NCI-H187 (cell line): Measurements from ENCODE around the gene CADM2.

ENCODE experiments used
- DNase-seq, 2 experiments: peaks; one replicate each; lab custom pipeline; 2025; lab: John Stamatoyannopoulos, UW

CADM2 gene

GRCh38 chr3:85572426-85572825 lies 613.6 kb downstream of the CADM2 start:
- DNase-seq, result no peak

DNA sequence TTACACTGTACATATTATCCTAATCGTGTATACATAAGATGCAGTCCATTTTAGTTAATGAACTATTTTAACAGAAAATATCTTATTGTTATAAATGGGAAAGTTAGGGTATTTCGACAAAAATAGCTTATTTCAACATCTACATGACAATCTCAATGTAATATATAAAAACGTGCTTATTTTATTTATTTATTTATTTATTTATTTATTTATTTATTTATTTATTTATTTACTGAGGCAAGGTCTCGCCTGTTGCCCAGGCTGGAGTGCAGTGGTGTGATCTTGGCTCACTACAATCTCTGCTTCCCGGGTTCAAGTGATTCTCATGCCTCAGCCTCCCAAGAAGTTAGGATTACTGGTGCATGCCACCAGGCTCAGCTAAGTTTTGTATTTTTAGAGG lies 614.2 kb downstream of the CADM2 start:
- no peak for DNase-seq

GRCh38 chr3:85574006-85574705 lies 615.4 kb downstream of the CADM2 start:
- DNase-seq, result no peak

GRCh38 chr3:85576091-85576690 lies 617.4 kb downstream of the CADM2 start:
- DNase-seq, result no peak

- DNase-seq, result no peak
Observed at GRCh38 chr3:85576697-85577200, 618.0 kb downstream of the CADM2 start.

- DNase-seq, result no peak
Observed at GRCh38 chr3:85584779-85585356, 626.1 kb downstream of the CADM2 start.

- no peak for DNase-seq
Observed at GRCh38 chr3:85586018-85586417, 627.2 kb downstream of the CADM2 start.

DNA sequence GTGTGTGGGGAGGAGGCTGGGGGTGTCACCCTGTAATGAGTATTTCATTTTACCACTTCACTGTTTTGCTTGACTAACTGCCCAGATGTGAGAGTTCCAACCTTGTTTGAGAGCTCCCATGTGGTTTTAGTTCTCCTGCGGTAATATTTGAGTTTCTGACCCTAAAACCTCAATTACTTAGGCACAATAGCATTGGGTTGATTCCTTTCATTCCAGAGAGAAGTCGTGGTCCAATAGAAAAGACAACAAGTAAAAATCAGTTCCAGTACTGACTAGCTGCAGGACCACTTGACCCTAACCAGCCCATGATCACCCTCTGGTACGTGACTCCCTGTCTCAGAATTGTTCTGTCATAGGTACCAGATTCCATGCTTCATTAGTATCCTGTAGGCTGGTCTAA lies 630.4 kb downstream of the CADM2 start:
- DNase-seq, result no peak

DNA sequence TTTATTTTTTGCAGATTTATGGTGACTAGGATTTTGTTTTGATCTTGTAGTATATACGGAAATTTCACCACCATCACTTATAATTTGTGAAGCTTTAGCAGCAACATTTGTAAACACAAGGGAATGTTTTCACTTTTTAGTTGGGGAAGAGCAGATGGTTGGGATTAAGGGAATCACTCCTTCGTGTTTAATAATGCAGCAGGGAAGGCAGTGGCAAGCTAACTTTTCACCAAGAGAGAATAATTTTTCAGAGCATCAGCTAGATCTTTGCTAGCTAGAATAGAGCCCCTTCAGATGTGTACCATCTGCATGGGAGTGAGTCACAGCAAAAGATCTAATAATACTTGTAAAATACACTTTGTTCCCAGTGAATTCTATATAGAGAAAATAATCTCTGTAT lies 632.7 kb downstream of the CADM2 start:
- no peak for DNase-seq

DNA sequence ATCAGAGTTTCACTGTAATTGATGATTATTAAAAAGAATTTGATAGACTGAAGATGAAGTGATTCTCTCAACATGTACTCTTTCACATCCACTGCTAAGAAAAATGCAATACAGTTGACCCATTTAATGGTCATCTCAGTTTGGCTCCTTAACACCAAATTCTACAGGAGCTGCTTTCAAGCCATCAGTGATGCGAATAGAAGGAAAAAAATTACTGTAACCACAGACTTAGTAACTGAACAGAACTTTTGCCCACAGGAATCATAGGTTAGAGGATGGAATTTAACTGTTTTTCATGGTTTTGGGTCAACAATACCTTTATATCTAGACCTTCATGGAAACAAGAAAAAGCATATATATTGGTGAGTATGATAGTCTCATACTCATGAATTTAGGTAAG lies 633.5 kb downstream of the CADM2 start:
- no peak for DNase-seq

- DNase-seq, result no peak
Observed at GRCh38 chr3:85594676-85595075, 635.9 kb downstream of the CADM2 start.

DNA sequence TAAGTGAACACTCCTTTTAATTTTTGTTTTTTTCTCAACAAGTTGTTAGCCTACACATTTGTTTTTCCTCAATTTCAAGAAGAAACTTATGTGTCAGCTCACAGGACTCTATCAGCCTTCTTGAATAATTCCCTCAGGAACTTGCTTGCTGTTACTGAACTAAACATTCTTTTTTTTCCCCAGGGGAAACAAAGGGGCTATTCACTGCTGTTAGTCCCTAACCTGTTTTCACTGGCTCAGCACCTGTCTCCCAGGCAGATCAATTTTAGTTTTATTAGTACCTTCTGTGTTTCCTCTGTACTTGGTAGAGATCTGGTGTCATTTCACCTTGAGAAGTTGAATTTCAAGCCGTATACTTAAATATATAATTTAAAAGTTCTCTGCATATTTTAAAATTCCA lies 644.6 kb downstream of the CADM2 start:
- no peak for DNase-seq

GRCh38 chr3:85604641-85605040 lies 645.9 kb downstream of the CADM2 start:
- no peak for DNase-seq

DNA sequence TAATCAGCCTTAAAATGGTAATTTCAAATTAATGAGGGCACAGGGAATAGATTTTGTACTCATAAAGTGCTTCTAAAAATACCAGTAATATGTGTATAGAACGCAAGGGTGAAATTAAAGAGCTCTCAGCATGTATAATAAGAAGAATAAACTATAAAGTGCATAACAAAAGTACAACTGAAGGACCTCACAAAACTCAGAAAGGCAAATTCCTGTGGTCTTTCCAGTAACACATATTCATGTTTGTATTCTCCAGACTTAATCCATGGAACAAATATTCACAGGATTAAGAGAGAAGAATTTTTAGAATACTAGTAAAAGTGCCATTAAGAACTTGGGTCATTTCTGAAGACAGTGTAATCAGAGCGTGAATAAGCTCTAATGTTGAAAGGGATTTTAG lies 646.3 kb downstream of the CADM2 start:
- DNase-seq, result no peak

DNA sequence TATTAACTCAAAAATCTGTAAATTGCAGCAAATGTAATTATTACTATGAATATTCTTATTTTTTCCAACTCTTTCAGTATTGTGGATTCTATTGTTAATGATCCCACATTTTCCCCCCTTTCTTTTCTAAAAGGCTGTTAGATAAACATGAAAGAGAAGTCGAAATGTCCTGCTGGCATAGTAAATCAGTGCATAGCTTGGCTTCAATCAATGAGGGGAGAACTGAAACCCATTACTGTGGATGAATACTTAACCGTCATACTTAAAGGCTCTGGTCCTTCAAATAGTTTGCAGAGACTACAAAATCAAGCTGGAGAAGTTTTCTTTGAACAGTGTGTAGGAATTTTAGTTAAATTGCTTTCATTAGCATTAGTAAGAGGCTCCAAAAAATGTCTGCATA lies 667.9 kb downstream of the CADM2 start:
- DNase-seq, result no peak

DNA sequence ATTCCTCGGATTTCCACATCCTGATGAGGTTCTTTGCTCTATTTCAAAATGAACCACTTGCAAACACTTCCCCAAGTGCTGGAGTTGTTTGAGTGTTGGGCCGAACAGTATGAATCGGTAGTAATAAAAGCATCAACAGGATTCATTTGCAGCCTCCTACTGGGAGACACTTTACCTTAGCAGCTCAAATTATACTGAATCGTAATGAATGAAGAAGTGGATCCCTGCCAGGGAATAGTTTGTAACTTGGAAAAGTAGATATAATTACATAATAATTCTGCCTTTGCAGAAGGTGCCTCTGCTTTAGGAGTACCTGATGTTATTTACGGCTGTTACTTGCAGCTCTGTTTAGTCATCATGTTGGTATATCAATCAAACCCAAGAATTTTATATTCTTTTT lies 669.1 kb downstream of the CADM2 start:
- no peak for DNase-seq

- no peak for DNase-seq
Observed at GRCh38 chr3:85631070-85631469, 672.3 kb downstream of the CADM2 start.

DNA sequence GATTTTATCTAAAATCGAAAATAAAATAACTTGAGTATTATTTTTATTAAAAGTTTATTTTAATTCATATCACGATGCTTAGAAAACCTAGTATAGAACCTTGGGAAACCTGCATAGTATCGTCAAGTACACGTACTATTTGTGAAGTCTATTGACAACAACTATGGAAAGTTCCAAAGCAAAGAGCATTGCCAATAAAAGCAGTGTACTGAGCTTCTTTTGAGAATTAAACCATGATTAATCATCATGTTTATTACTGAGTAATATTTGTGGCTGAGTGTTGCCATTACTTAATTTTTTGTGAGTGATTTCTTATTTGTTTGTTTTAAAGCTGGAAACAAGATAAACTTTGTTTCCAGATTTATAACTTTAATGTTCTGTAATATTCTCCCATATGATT lies 674.1 kb downstream of the CADM2 start:
- DNase-seq, result no peak

DNA sequence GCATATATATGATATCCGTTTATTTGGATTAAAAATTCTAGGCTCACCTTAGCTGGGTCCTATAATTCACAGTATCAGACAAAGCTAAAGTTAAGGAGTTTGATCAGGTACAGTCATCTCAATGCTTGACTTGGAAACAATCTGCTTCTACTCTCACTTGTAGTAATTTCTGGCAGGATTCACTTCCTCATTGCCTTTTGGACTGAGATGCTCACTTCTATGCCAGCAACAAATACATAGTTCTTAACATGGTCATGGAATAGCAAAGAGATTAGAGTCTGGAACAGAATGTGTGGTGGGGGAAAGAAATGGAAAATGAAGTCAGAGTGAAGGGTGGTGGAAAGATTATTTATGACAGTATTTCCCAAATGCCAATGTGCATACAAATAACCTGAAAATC lies 693.6 kb downstream of the CADM2 start:
- no peak for DNase-seq

- no peak for DNase-seq
Observed at GRCh38 chr3:85660451-85660850, 701.7 kb downstream of the CADM2 start.

DNA sequence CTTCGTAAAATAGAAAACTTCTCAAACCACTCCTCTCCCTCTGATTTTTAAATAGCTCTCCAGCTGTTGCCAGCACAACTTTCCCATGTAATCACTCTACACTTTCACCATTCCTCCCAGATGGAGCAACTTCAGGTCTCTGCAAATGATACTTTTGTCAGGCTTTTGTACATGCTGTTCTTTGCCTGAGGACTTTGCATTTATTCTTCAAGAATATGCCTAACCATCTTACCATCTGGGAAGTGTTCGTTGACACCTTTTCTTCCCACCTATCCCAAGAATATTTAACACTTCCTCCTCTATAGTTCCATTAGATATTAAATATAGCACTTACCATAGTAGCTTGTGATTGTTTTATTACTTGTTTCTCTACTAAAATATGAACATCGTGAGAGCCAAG lies 703.7 kb downstream of the CADM2 start:
- DNase-seq, result no peak

DNA sequence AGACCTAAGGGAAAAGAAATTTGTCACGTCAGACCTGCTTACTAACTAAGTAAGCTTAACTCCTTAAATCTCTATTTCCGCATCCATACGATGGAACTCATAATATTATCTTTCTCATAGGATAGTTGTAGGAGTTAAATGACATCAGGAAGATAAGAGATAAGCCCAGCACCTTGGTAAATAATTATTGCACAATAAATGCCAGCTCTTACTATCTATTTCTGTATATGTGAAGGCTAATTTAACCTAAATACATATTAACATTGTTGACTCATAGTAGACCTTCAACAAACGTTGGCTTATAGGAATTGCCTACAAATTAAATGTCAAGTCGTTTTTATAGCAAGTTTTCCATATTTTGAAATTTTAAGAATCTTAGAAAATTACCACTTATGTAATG lies 709.0 kb downstream of the CADM2 start:
- no peak for DNase-seq

DNA sequence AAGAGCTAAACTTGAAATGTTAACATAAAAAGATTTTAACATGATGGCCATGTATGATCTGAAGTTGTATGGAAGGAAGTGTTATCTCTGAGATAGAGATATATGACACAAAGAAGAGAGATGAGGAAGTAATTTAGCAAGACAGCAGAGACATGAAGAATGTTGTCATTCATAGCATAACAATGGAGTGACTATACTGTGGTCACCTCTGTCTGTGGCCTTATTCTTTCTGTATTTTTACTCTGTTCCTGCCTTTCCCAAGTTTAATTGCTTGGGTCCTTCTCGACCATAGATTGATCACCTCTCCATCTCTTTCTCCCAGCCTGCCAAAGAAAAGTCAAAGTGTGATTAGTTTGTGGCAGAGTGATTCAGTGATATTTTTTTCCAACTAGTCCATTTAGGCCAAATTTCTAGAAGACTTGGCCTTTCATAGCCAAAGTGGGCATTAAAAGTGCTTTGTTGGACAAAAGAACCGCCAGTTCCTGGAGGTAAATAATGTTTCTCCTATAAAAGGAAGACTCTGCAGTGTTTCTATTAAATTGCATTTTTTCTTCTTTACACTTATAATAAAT lies 711.9 kb downstream of the CADM2 start:
- DNase-seq, result no peak
